ENCODE results near the gene BYSL. TPM values are rescaled to one million over a fixed set of nuclear protein-coding genes. Genes with fewer than 3 reads are reported as not detected.

The BYSL gene
- 32.3 and 36.9 TPM in 2 replicates for total RNA-seq (2014; rRNA removed; shearing (Covaris generic))

GRCh38 chr6:41920921-41921711 lies at the start of gene BYSL, which contains the start of gene MED20:
BYSL (plus strand) TSS chr6:41921499; CDS start chr6:41921563, 64 bp downstream.
MED20 (minus strand) TSS chr6:41921139; CDS start chr6:41921018, 121 bp downstream.
- Histone ChIP-seq H3K4me1 (0 out of 2 replicates have a peak, but pooled peaks cover 6% of the 10 kb centered on the region), H3K27me3 (no peaks in the 10 kb centered on the region), H3K4me3 (peak within 1 kb of the TSS; percentile 84), H3K36me3 (peaks cover 23% of the 10 kb centered on the region; the same call in 1 of the 2 replicates), H3K9me3 (replicated peaks) (no peaks in the 10 kb centered on the region), H3K27ac (peak within 1 kb of the TSS; percentile 95)
- peak; percentile 92 to 96 for DNase-seq

GRCh38 chr6:41871691-41872090 lies 49.6 kb upstream of the BYSL start:
- H3K9me3 ChIP-seq (replicated peaks) = no peaks in the 10 kb centered on the region
- H3K4me3 ChIP-seq = no peak overlapping the region
- H3K4me1 ChIP-seq = no peaks in the 10 kb centered on the region
- no peaks in the 10 kb centered on the region for H3K27me3 ChIP-seq
- 0 out of 2 replicates have a peak, but pooled peaks cover 3% of the 10 kb centered on the region for H3K36me3 ChIP-seq
- DNase-seq = no peak
- H3K27ac ChIP-seq = no peak overlapping the region

- Histone ChIP-seq H3K4me3 (no peak overlapping the region), H3K4me1 (no peaks in the 10 kb centered on the region), H3K9me3 (replicated peaks) (no peaks in the 10 kb centered on the region), H3K27ac (no peak overlapping the region), H3K27me3 (no peaks in the 10 kb centered on the region), H3K36me3 (0 out of 2 replicates have a peak, but pooled peaks cover 3% of the 10 kb centered on the region)
- no peak for DNase-seq
Measured at GRCh38 chr6:41872147-41872546, 49.2 kb upstream of the BYSL start.

GRCh38 chr6:41874741-41875140 lies 46.6 kb upstream of the BYSL start:
- 0 out of 2 replicates have a peak, but pooled peaks cover 3% of the 10 kb centered on the region for H3K36me3 ChIP-seq
- H3K9me3 ChIP-seq (replicated peaks) = no peaks in the 10 kb centered on the region
- H3K27ac ChIP-seq = no peak overlapping the region
- H3K4me1 ChIP-seq = peaks cover 6% of the 10 kb centered on the region; the same call in 1 of the 2 replicates
- no peak for DNase-seq
- no peaks in the 10 kb centered on the region for H3K27me3 ChIP-seq
- H3K4me3 ChIP-seq = no peak overlapping the region

GRCh38 chr6:41877051-41877680 lies 44.1 kb upstream of the BYSL start:
- no peak overlapping the region for H3K4me3 ChIP-seq
- H3K36me3 ChIP-seq = no peaks in the 10 kb centered on the region
- H3K9me3 ChIP-seq (replicated peaks) = no peaks in the 10 kb centered on the region
- peaks cover 6% of the 10 kb centered on the region; the same call in 1 of the 2 replicates for H3K4me1 ChIP-seq
- H3K27me3 ChIP-seq = no peaks in the 10 kb centered on the region
- no peak overlapping the region for H3K27ac ChIP-seq
- no peak for DNase-seq

- DNase-seq = no peak
- no peaks in the 10 kb centered on the region for H3K27me3 ChIP-seq
- no peaks in the 10 kb centered on the region for H3K36me3 ChIP-seq
- H3K4me3 ChIP-seq = no peak overlapping the region
- no peak overlapping the region for H3K27ac ChIP-seq
- peaks cover 6% of the 10 kb centered on the region; the same call in 1 of the 2 replicates for H3K4me1 ChIP-seq
- H3K9me3 ChIP-seq (replicated peaks) = no peaks in the 10 kb centered on the region
Measured at GRCh38 chr6:41878246-41878645, 43.1 kb upstream of the BYSL start.

GRCh38 chr6:41878961-41879405 lies 42.3 kb upstream of the BYSL start:
- Histone ChIP-seq H3K27ac (no peak overlapping the region), H3K27me3 (no peaks in the 10 kb centered on the region), H3K4me3 (no peak overlapping the region), H3K9me3 (replicated peaks) (no peaks in the 10 kb centered on the region), H3K36me3 (0 out of 2 replicates have a peak, but pooled peaks cover 2% of the 10 kb centered on the region), H3K4me1 (peaks cover 6% of the 10 kb centered on the region; the same call in 1 of the 2 replicates)
- DNase-seq = no peak

- Histone ChIP-seq H3K27ac (no peak overlapping the region), H3K4me1 (peaks cover 6% of the 10 kb centered on the region; the same call in 1 of the 2 replicates), H3K4me3 (no peak overlapping the region), H3K27me3 (no peaks in the 10 kb centered on the region), H3K36me3 (0 out of 2 replicates have a peak, but pooled peaks cover 2% of the 10 kb centered on the region), H3K9me3 (replicated peaks) (no peaks in the 10 kb centered on the region)
- no peak for DNase-seq
Measured at GRCh38 chr6:41881506-41881905, 39.8 kb upstream of the BYSL start.

GRCh38 chr6:41884957-41885356 lies 36.3 kb upstream of the BYSL start:
- no peaks in the 10 kb centered on the region for H3K9me3 ChIP-seq (replicated peaks)
- no peak overlapping the region for H3K4me3 ChIP-seq
- H3K27ac ChIP-seq = no peak overlapping the region
- no peaks in the 10 kb centered on the region for H3K27me3 ChIP-seq
- 0 out of 2 replicates have a peak, but pooled peaks cover 2% of the 10 kb centered on the region for H3K36me3 ChIP-seq
- no peak for DNase-seq
- H3K4me1 ChIP-seq = peaks cover 10% of the 10 kb centered on the region

GRCh38 chr6:41885930-41886329 lies 35.4 kb upstream of the BYSL start:
- Histone ChIP-seq H3K4me3 (no peak overlapping the region), H3K27me3 (no peaks in the 10 kb centered on the region), H3K27ac (no peak overlapping the region), H3K36me3 (0 out of 2 replicates have a peak, but pooled peaks cover 2% of the 10 kb centered on the region), H3K4me1 (peaks cover 10% of the 10 kb centered on the region), H3K9me3 (replicated peaks) (no peaks in the 10 kb centered on the region)
- no peak for DNase-seq

- H3K4me1 ChIP-seq = peaks cover 10% of the 10 kb centered on the region
- no peaks in the 10 kb centered on the region for H3K27me3 ChIP-seq
- no peaks in the 10 kb centered on the region for H3K9me3 ChIP-seq (replicated peaks)
- H3K4me3 ChIP-seq = no peak overlapping the region
- DNase-seq = peak; percentile 23 to 38
- no peak overlapping the region for H3K27ac ChIP-seq
- 0 out of 2 replicates have a peak, but pooled peaks cover 2% of the 10 kb centered on the region for H3K36me3 ChIP-seq
Measured at GRCh38 chr6:41887331-41887751, 34.0 kb upstream of the BYSL start.

- Histone ChIP-seq H3K27me3 (no peaks in the 10 kb centered on the region), H3K9me3 (replicated peaks) (no peaks in the 10 kb centered on the region), H3K36me3 (no peaks in the 10 kb centered on the region), H3K27ac (no peak overlapping the region), H3K4me3 (no peak overlapping the region), H3K4me1 (peaks cover 4% of the 10 kb centered on the region; the same call in 1 of the 2 replicates)
- DNase-seq = no peak
Measured at GRCh38 chr6:41892921-41893564, 28.3 kb upstream of the BYSL start.

GRCh38 chr6:41894366-41895299 lies 26.7 kb upstream of the BYSL start:
- H3K27ac ChIP-seq = peak overlapping the region; percentile 41; the same call in 1 of the 2 replicates
- peak overlapping the region; percentile 78 for H3K4me3 ChIP-seq
- no peaks in the 10 kb centered on the region for H3K36me3 ChIP-seq
- DNase-seq = no peak
- peaks cover 4% of the 10 kb centered on the region; the same call in 1 of the 2 replicates for H3K4me1 ChIP-seq
- no peaks in the 10 kb centered on the region for H3K9me3 ChIP-seq (replicated peaks)
- H3K27me3 ChIP-seq = no peaks in the 10 kb centered on the region

Measured in SJCRH30 (cell line).